GM23338 (cell line): ENCODE results near the gene GRM3.

Experiments used
- CREB1 ChIP-seq: fragments of 250-450 bp; sonication (Bioruptor Pico); IDR thresholded peaks from 2 replicates; pipeline ENCODE4 v1.5.0; 2020; ENCODE audit warnings: low read depth, mild to moderate bottlenecking, moderate library complexity
- EZH2 ChIP-seq: fragments of 200-600 bp; sonication (generic); IDR thresholded peaks from one replicate; pipeline ENCODE4 v1.8.0; 2017; ENCODE audit warnings: antibody characterized with exemption, mild to moderate bottlenecking, low read depth; ENCODE audit not compliant: unreplicated experiment
- EZH2phosphoT487 ChIP-seq: fragments of 200-600 bp; sonication (generic); IDR thresholded peaks from one replicate; pipeline ENCODE4 v1.8.1; 2018; ENCODE audit warnings: antibody characterized with exemption; ENCODE audit not compliant: unreplicated experiment
- JUNB ChIP-seq: IDR thresholded peaks from one replicate; pipeline ENCODE4 v1.6.1; 2016; ENCODE audit warnings: antibody characterized with exemption; ENCODE audit not compliant: unreplicated experiment
- NANOG ChIP-seq: IDR thresholded peaks from 2 replicates; pipeline ENCODE4 v1.6.1; 2016; ENCODE audit warnings: antibody characterized with exemption, borderline replicate concordance
- POLR2AphosphoS5 ChIP-seq: IDR thresholded peaks from 2 replicates; pipeline ENCODE4 v1.6.1; 2016; ENCODE audit warnings: antibody characterized with exemption, low read depth
- STAT1 ChIP-seq: IDR thresholded peaks from one replicate; pipeline ENCODE4 v1.6.1; 2016; ENCODE audit warnings: antibody characterized with exemption; ENCODE audit not compliant: unreplicated experiment
- ZNF114 ChIP-seq: fragments of 250-450 bp; sonication (Bioruptor Pico); IDR thresholded peaks from 2 replicates; pipeline ENCODE4 v1.5.0; 2020; ENCODE audit warnings: mild to moderate bottlenecking, moderate library complexity
- ZNF331 ChIP-seq: fragments of 250-450 bp; sonication (Bioruptor Pico); IDR thresholded peaks from 2 replicates; pipeline ENCODE4 v1.5.0; 2020; ENCODE audit warnings: low read depth, mild to moderate bottlenecking, moderate library complexity
- TF ChIP-seq, protein P1 (sequence below), 2 experiments: fragments of 200-600 bp in 1 of 2; sonication (generic) in 1 of 2; conservative IDR thresholded peaks; 2 replicates each; pipeline versions ENCODE4 v1.5.1 to v1.6.1; 2016 to 2017; ENCODE audit warnings: antibody characterized with exemption in 2 of 2, low read depth in 2 of 2, mild to moderate bottlenecking in 2 of 2, moderate library complexity in 1 of 2
- TF ChIP-seq, protein P2 (sequence below): IDR thresholded peaks from one replicate; pipeline ENCODE4 v1.6.1; 2018; ENCODE audit warnings: antibody characterized with exemption; ENCODE audit not compliant: unreplicated experiment
- TF ChIP-seq, protein P3 (sequence below): IDR thresholded peaks from 2 replicates; pipeline ENCODE4 v1.6.1; 2016; ENCODE audit warnings: antibody characterized with exemption
- TF ChIP-seq, protein P4 (sequence below): fragments of 250-450 bp; sonication (Bioruptor Pico); IDR thresholded peaks from 2 replicates; pipeline ENCODE4 v1.5.0; 2020; ENCODE audit warnings: mild to moderate bottlenecking, moderate library complexity

DNA sequence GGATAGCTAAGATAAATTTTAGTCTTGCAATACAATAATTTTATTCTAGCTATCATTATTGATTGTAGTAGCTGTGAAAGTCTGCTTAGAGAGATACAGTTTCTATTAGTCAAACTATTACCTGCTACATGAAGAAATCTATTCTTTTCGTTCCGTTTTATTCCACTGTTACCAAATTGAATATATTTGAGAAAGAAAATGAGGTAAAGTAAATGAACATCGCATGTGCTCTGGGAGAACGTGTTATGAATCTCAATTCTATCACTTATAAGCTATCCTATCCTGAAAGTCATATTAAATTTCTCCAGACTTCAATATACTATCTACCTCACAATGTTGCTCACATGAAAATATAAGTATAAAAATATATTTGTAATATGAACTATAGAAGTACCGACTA is 21.3 kb downstream of the GRM3 start:
- TF ChIP-seq EZH2, result no peak
- TF ChIP-seq, protein P1, sequence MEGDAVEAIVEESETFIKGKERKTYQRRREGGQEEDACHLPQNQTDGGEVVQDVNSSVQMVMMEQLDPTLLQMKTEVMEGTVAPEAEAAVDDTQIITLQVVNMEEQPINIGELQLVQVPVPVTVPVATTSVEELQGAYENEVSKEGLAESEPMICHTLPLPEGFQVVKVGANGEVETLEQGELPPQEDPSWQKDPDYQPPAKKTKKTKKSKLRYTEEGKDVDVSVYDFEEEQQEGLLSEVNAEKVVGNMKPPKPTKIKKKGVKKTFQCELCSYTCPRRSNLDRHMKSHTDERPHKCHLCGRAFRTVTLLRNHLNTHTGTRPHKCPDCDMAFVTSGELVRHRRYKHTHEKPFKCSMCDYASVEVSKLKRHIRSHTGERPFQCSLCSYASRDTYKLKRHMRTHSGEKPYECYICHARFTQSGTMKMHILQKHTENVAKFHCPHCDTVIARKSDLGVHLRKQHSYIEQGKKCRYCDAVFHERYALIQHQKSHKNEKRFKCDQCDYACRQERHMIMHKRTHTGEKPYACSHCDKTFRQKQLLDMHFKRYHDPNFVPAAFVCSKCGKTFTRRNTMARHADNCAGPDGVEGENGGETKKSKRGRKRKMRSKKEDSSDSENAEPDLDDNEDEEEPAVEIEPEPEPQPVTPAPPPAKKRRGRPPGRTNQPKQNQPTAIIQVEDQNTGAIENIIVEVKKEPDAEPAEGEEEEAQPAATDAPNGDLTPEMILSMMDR (conservative IDR thresholded peaks at IDR 0.05; ENCODE audit: low read depth in 2 of 2), result no peak
- no peak for TF ChIP-seq STAT1
- TF ChIP-seq, protein P2, sequence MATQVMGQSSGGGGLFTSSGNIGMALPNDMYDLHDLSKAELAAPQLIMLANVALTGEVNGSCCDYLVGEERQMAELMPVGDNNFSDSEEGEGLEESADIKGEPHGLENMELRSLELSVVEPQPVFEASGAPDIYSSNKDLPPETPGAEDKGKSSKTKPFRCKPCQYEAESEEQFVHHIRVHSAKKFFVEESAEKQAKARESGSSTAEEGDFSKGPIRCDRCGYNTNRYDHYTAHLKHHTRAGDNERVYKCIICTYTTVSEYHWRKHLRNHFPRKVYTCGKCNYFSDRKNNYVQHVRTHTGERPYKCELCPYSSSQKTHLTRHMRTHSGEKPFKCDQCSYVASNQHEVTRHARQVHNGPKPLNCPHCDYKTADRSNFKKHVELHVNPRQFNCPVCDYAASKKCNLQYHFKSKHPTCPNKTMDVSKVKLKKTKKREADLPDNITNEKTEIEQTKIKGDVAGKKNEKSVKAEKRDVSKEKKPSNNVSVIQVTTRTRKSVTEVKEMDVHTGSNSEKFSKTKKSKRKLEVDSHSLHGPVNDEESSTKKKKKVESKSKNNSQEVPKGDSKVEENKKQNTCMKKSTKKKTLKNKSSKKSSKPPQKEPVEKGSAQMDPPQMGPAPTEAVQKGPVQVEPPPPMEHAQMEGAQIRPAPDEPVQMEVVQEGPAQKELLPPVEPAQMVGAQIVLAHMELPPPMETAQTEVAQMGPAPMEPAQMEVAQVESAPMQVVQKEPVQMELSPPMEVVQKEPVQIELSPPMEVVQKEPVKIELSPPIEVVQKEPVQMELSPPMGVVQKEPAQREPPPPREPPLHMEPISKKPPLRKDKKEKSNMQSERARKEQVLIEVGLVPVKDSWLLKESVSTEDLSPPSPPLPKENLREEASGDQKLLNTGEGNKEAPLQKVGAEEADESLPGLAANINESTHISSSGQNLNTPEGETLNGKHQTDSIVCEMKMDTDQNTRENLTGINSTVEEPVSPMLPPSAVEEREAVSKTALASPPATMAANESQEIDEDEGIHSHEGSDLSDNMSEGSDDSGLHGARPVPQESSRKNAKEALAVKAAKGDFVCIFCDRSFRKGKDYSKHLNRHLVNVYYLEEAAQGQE, result no peak
- no peak for TF ChIP-seq POLR2AphosphoS5
- TF ChIP-seq NANOG, result no peak
- TF ChIP-seq EZH2phosphoT487, result no peak
- TF ChIP-seq CREB1 (CRISPR knock-in tag), result no peak
- no peak for TF ChIP-seq ZNF114
- TF ChIP-seq JUNB, result no peak
- TF ChIP-seq, protein P3, sequence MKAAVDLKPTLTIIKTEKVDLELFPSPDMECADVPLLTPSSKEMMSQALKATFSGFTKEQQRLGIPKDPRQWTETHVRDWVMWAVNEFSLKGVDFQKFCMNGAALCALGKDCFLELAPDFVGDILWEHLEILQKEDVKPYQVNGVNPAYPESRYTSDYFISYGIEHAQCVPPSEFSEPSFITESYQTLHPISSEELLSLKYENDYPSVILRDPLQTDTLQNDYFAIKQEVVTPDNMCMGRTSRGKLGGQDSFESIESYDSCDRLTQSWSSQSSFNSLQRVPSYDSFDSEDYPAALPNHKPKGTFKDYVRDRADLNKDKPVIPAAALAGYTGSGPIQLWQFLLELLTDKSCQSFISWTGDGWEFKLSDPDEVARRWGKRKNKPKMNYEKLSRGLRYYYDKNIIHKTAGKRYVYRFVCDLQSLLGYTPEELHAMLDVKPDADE, result no peak
- TF ChIP-seq ZNF331 (CRISPR knock-in tag), result no peak
- TF ChIP-seq, protein P4, sequence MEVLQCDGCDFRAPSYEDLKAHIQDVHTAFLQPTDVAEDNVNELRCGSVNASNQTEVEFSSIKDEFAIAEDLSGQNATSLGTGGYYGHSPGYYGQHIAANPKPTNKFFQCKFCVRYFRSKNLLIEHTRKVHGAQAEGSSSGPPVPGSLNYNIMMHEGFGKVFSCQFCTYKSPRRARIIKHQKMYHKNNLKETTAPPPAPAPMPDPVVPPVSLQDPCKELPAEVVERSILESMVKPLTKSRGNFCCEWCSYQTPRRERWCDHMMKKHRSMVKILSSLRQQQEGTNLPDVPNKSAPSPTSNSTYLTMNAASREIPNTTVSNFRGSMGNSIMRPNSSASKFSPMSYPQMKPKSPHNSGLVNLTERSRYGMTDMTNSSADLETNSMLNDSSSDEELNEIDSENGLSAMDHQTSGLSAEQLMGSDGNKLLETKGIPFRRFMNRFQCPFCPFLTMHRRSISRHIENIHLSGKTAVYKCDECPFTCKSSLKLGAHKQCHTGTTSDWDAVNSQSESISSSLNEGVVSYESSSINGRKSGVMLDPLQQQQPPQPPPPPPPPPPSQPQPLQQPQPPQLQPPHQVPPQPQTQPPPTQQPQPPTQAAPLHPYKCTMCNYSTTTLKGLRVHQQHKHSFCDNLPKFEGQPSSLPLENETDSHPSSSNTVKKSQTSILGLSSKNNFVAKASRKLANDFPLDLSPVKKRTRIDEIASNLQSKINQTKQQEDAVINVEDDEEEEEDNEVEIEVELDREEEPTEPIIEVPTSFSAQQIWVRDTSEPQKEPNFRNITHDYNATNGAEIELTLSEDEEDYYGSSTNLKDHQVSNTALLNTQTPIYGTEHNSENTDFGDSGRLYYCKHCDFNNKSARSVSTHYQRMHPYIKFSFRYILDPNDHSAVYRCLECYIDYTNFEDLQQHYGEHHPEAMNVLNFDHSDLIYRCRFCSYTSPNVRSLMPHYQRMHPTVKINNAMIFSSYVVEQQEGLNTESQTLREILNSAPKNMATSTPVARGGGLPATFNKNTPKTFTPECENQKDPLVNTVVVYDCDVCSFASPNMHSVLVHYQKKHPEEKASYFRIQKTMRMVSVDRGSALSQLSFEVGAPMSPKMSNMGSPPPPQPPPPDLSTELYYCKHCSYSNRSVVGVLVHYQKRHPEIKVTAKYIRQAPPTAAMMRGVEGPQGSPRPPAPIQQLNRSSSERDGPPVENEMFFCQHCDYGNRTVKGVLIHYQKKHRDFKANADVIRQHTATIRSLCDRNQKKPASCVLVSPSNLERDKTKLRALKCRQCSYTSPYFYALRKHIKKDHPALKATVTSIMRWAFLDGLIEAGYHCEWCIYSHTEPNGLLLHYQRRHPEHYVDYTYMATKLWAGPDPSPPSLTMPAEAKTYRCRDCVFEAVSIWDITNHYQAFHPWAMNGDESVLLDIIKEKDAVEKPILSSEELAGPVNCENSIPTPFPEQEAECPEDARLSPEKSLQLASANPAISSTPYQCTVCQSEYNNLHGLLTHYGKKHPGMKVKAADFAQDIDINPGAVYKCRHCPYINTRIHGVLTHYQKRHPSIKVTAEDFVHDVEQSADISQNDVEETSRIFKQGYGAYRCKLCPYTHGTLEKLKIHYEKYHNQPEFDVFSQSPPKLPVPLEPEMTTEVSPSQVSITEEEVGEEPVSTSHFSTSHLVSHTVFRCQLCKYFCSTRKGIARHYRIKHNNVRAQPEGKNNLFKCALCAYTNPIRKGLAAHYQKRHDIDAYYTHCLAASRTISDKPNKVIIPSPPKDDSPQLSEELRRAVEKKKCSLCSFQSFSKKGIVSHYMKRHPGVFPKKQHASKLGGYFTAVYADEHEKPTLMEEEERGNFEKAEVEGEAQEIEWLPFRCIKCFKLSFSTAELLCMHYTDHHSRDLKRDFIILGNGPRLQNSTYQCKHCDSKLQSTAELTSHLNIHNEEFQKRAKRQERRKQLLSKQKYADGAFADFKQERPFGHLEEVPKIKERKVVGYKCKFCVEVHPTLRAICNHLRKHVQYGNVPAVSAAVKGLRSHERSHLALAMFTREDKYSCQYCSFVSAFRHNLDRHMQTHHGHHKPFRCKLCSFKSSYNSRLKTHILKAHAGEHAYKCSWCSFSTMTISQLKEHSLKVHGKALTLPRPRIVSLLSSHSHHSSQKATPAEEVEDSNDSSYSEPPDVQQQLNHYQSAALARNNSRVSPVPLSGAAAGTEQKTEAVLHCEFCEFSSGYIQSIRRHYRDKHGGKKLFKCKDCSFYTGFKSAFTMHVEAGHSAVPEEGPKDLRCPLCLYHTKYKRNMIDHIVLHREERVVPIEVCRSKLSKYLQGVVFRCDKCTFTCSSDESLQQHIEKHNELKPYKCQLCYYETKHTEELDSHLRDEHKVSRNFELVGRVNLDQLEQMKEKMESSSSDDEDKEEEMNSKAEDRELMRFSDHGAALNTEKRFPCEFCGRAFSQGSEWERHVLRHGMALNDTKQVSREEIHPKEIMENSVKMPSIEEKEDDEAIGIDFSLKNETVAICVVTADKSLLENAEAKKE (CRISPR knock-in tag), result no peak
